Panc1 (cell line): ENCODE measurements around the gene SAMD4A.

ENCODE experiments used
- CTCF ChIP-seq: fragments of 450-650 bp; IDR thresholded peaks from 2 replicates; pipeline ENCODE4 v1.5.1; 2017; ENCODE audit warnings: mild to moderate bottlenecking
- POLR2AphosphoS5 ChIP-seq: IDR thresholded peaks from 2 replicates; pipeline ENCODE4 v1.6.1; 2012; ENCODE audit warnings: mild to moderate bottlenecking, low read depth, low read length, moderate library complexity
- TCF7L2 ChIP-seq: IDR thresholded peaks from 2 replicates; pipeline ENCODE4 v1.6.1; 2011; ENCODE audit warnings: mild to moderate bottlenecking, low read depth, low read length, inconsistent platforms

GRCh38 chr14:54815515-54815914 lies 248.6 kb downstream of the SAMD4A start:
- TF ChIP-seq CTCF (no peak), POLR2AphosphoS5 (no peak), TCF7L2 (no peak)
